Natural killer cell (primary cell): ENCODE data around the gene ZBTB7A. TPM values are rescaled to one million over a fixed set of nuclear protein-coding genes. Genes with fewer than 3 reads are reported as not detected.

Experiments
- ATAC-seq, 3 donors: fragments of 150-1000 bp in 2 of 3; fragments of 200-7000 bp in 1 of 3; cut with Tn5 transposase; 1 replicate in 1 of 3; 2 replicates in 2 of 3; pipeline ENCODE4 v1.10.0; 2021; ENCODE audit warnings: mild to moderate bottlenecking in 2 of 3, moderate library complexity in 2 of 3
- DNase-seq, 2 donors: peaks; one replicate each; pipeline versions ENCODE4 v3.0.0 to v3.0.0-alpha.2; 2013 to 2021; ENCODE audit warnings: mixed read lengths in 1 of 2
- H3K27ac ChIP-seq: one replicate; pipeline ENCODE4 v1.5.1; 2013; ENCODE audit warnings: mild to moderate bottlenecking, low read length
- H3K27me3 ChIP-seq: one replicate; pipeline ENCODE4 v1.6.1; 2013; ENCODE audit warnings: low read length; ENCODE audit not compliant: control insufficient read depth, insufficient read depth
- H3K36me3 ChIP-seq: one replicate; pipeline ENCODE4 v1.6.1; 2013; ENCODE audit warnings: low read length; ENCODE audit not compliant: control insufficient read depth, insufficient read depth
- H3K4me1 ChIP-seq: one replicate; pipeline ENCODE4 v1.6.1; 2013; ENCODE audit warnings: low read length; ENCODE audit not compliant: control insufficient read depth, insufficient read depth
- H3K4me3 ChIP-seq: one replicate; pipeline ENCODE4 v1.5.1; 2013; ENCODE audit warnings: low read length
- H3K9me3 ChIP-seq: one replicate; pipeline ENCODE4 v1.6.1; 2013; ENCODE audit warnings: low read length; ENCODE audit not compliant: control insufficient read depth, insufficient read depth
- H3K27ac Mint-ChIP-seq, 2 donors: one replicate each; pipeline ENCODE4 v1.8.0; 2022; ENCODE audit warnings: mild to moderate bottlenecking in 2 of 2, mixed read lengths in 2 of 2, moderate library complexity in 1 of 2
- H3K27me3 Mint-ChIP-seq, 2 donors: one replicate each; pipeline ENCODE4 v1.8.0; 2022; ENCODE audit warnings: low read depth in 2 of 2, mixed read lengths in 2 of 2
- H3K36me3 Mint-ChIP-seq: one replicate; pipeline ENCODE4 v1.8.0; 2022; ENCODE audit warnings: mixed read lengths
- H3K4me1 Mint-ChIP-seq, 2 donors: one replicate each; pipeline ENCODE4 v1.8.0; 2022; ENCODE audit warnings: mixed read lengths in 2 of 2
- H3K4me3 Mint-ChIP-seq: one replicate; pipeline ENCODE4 v1.8.0; 2022; ENCODE audit warnings: mild to moderate bottlenecking, moderate library complexity, mixed read lengths
- H3K9me3 Mint-ChIP-seq, 2 donors: one replicate each; pipeline ENCODE4 v1.8.0; 2022; ENCODE audit warnings: mixed read lengths in 2 of 2
- CTCF ChIP-seq: fragments of 200-600 bp; IDR thresholded peaks from one replicate; pipeline ENCODE4 v1.8.0; 2022; ENCODE audit warnings: antibody characterized with exemption
- WGBS: methylation state at CpG from one replicate; pipeline ENCODE4 v1.1.7; 2013; ENCODE audit warnings: missing lambda C conversion rate; ENCODE audit not compliant: insufficient coverage; 5-methylcytosine and 5-hydroxymethylcytosine counted together
- intact Hi-C: fragments of 100-400 bp; cut with micrococcal nuclease; formaldehyde crosslinking; loops from one replicate; pipeline ENCODE4 v1.14.2; 2022
- total RNA-seq, 4 donors: library from RNA; stranded (reverse); fragments of 120-200 nt in 1 of 4; gene quantifications; one replicate each; pipeline versions ENCODE4 v1.2.3 to v1.2.4, GENCODE V29; 2013 to 2022

ZBTB7A gene
- total RNA-seq, 3 donors from 2014 or later (not counting 1 experiment from before 2014, with no cell fraction given) = 81.6 to 97.7 (median 82.9) TPM

GRCh38 chr19:4045597-4046361 lies 20.9 kb downstream of the ZBTB7A start:
- H3K27me3 ChIP-seq = no peaks in the 10 kb centered on the region
- ATAC-seq = no peak
- Mint-ChIP-seq H3K4me1 (peaks cover 14 to 31% of the 10 kb centered on the region in 2 donors), H3K27me3 (no peaks in the 10 kb centered on the region), H3K9me3 (no peaks in the 10 kb centered on the region), H3K4me3 (no peak overlapping the region), H3K36me3 (no peaks in the 10 kb centered on the region), H3K27ac (peak overlapping the region; percentile 71 to 77)
- H3K9me3 ChIP-seq = no peaks in the 10 kb centered on the region
- no peak for TF ChIP-seq CTCF
- 93% methylated on average over 31 of the region's 32 CpGs for WGBS
- peaks cover 38% of the 10 kb centered on the region for H3K36me3 ChIP-seq
- H3K27ac ChIP-seq = no peak overlapping the region
- peaks cover 21% of the 10 kb centered on the region for H3K4me1 ChIP-seq
- H3K4me3 ChIP-seq = no peak overlapping the region
- intact Hi-C loops = no loop called here
- DNase-seq = peak in 1 of 2 donors; percentile 11

GRCh38 chr19:4044990-4045465 lies 21.7 kb downstream of the ZBTB7A start:
- H3K9me3 ChIP-seq = no peaks in the 10 kb centered on the region
- DNase-seq (no peak), ATAC-seq (no peak)
- H3K36me3 ChIP-seq = peaks cover 34% of the 10 kb centered on the region
- H3K27ac ChIP-seq = no peak overlapping the region
- H3K4me1 Mint-ChIP-seq = peaks cover 6 to 31% of the 10 kb centered on the region in 2 donors
- H3K4me1 ChIP-seq = peaks cover 15% of the 10 kb centered on the region
- no peaks in the 10 kb centered on the region for H3K27me3 ChIP-seq
- 93% methylated on average over 21 of the region's 21 CpGs for WGBS
- intact Hi-C loops = no loop called here
- no peak overlapping the region for H3K4me3 Mint-ChIP-seq
- no peak overlapping the region for H3K4me3 ChIP-seq
- H3K9me3 Mint-ChIP-seq = no peaks in the 10 kb centered on the region
- H3K27me3 Mint-ChIP-seq = no peaks in the 10 kb centered on the region
- TF ChIP-seq CTCF = no peak
- peak overlapping the region in 1 of 2 donors; percentile 46 for H3K27ac Mint-ChIP-seq
- H3K36me3 Mint-ChIP-seq = no peaks in the 10 kb centered on the region

GRCh38 chr19:4043966-4044715 lies 22.6 kb downstream of the ZBTB7A start:
- no peak overlapping the region for H3K4me3 Mint-ChIP-seq
- no peak for TF ChIP-seq CTCF
- peaks cover 0 to 25% of the 10 kb centered on the region in 2 donors for H3K4me1 Mint-ChIP-seq
- peak overlapping the region in 1 of 2 donors; percentile 46 for H3K27ac Mint-ChIP-seq
- no peak for ATAC-seq
- Histone ChIP-seq H3K27me3 (no peaks in the 10 kb centered on the region), H3K4me3 (no peak overlapping the region), H3K9me3 (no peaks in the 10 kb centered on the region), H3K36me3 (peaks cover 28% of the 10 kb centered on the region), H3K27ac (no peak overlapping the region), H3K4me1 (peaks cover 10% of the 10 kb centered on the region)
- no peak for DNase-seq
- H3K36me3 Mint-ChIP-seq = no peaks in the 10 kb centered on the region
- intact Hi-C loops = no loop called here
- no peaks in the 10 kb centered on the region for H3K9me3 Mint-ChIP-seq
- 93% methylated on average over 29 of the region's 31 CpGs for WGBS
- no peaks in the 10 kb centered on the region for H3K27me3 Mint-ChIP-seq
